Sciatic nerve (tissue), 2 donors: Measurements from ENCODE around the gene GALC. TPM values are rescaled to one million over a fixed set of nuclear protein-coding genes. Genes with fewer than 3 reads are reported as not detected.

Experiments
- ATAC-seq: fragments of 200-7000 bp; cut with Tn5 transposase; one replicate; pipeline ENCODE4 v1.9.1; 2020; ENCODE audit warnings: mild to moderate bottlenecking, moderate library complexity
- DNase-seq: peaks from one replicate; pipeline ENCODE4 v3.0.0-alpha.2; 2020; ENCODE audit warnings: low spot score
- intact Hi-C: fragments of 100-400 bp; cut with DNase I; formaldehyde crosslinking; loops from one replicate; pipeline ENCODE4 v1.14.2; 2022
- total RNA-seq: library from RNA; stranded (reverse); fragmentation: NEBNext Ultra II Directional; extraction: Animal tissue kit (Norgen Biotek cat#: 25700); gene quantifications from one replicate; pipeline ENCODE4 v1.2.1, GENCODE V29; 2021
- donor health status: DM: no; HTN: no; CAD: no.
- donor health status: DM: no; HTN: no; CAD: no.

GALC gene
- total RNA-seq, 1 donor from 2014 or later: 47.8 TPM

- DNase-seq (no peak), ATAC-seq (no peak)
- intact Hi-C loops: no loop called here
These were observed 16.5 kb upstream of the GALC start for GRCh38 chr14:88009486-88009885.

DNA sequence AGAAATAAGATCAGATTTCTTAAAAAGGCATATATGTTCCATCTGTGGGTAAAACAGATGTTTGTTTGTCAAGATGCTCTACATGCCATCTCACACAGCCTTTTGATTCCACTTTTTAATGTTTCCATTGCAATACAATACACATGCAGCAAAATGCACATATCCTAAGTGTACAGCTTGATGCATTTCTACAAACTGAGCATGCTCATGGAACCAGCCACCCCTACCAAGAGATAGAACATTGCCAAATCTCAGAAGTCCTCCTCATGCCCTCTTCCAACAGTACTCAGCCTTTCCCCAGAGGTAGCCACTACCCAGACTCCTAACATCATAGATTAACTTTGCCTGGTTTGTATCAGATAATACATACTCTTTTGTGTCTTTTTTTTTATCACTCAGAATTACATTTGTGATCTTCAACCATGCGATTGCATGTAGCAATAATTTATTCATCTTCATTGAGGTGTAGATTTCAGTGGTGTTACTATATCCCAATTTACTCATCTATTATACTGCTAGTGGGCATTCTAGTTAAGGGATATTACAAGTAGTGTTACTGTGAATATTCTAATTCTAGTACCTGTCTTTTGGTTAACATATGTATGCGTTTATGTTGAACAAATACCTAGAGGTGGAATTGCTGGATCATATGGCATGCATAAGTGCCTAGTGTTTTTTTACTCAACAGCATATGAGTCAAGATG, 15.2 kb upstream of the GALC start:
- no peak for ATAC-seq
- intact Hi-C loops: no loop called here
- DNase-seq: no peak

DNA sequence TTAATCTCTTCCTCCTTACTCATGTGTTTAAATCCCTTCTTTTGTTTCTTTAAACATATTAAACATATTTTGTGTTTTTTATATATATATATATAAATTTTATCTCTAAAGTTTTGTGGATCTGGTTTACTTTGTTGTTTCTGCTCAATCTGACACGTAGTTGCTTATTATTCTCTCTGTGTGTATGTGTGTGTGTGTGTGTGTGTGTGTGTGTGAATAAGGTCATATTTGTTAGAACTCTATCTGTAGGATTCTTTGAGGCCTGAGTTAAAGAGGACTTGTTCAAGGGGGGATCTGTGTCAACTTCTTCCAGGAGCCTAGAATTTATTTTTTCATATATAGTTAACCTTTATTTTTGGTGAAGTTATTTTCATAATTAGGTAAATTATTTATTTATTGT, 14.6 kb upstream of the GALC start:
- intact Hi-C loops: no loop called here
- ATAC-seq: no peak
- DNase-seq: no peak

DNA sequence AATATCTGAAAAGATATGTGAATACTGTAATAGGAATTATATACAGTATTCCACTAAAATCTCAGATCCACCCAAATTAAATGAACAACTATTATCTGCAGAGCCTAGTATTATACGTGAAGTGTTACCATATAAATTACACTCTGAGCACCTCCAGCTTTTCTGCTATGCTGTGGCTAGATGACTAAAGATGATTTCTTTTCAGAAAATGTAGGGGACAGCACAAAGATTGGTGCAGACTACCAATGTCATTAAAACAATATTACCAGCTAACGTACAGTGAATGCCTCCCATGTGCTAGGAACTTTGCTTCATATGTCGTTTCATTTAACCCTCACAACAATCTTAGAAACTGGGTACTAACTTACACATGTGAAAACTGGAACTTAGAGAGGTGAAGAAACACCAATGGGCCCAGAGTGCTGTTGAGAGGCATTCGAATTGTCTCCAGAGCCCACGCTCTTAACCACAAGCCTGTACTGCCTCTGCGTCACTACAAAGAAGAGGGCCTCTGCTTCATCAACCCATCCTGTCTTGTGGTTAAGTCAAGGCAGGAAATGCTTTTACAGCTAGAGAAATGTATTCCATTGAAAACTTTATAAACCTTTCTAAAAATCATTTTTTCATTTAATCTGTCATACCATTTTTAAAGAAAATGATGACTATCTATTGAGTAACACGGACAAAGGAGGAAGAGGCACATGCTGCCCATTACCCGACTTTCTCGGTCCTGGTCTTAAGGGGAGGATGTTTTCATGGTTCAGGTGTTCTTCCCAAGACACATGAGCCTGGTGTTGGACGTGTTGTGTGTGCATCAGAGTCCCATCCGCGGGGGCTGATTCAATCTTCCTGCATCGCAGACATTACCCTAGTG, 13.2 kb upstream of the GALC start:
- intact Hi-C loops: no loop called here
- no peak for DNase-seq
- peak; percentile 78 for ATAC-seq

- intact Hi-C loops: no loop called here
- DNase-seq (no peak), ATAC-seq (peak; percentile 75)
These were observed 12.1 kb upstream of the GALC start, which contains the start of gene GPR65 for GRCh38 chr14:88005050-88005481. GPR65 (plus strand) TSS chr14:88005135; CDS start chr14:88010848, 5,713 bp downstream.

DNA sequence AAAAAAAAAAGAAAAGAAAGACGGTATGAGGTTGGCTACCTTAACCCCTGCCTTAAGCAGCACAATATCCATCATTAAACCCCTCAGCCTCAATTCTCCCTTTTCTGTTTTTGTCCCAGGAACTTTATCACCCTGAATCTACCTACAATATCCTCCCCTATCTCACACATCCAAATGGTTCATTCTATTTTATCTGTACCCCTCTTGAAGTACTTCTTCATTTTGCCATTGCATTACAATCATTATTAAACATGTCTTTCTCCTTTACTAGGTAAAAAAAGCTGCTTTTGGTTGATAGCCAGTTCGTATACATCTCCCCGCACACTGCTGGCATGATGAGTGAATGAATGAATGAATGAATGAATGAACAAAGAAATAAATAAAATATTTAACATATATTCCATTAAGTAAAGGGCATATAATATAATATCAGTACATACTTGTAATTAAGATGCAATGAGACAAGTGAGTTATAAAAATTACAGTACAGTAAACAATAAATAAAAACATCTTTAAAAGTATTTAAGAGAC, 11.6 kb upstream of the GALC start:
- intact Hi-C loops: no loop called here
- DNase-seq (no peak), ATAC-seq (no peak)

GRCh38 chr14:88003425-88003824, 10.4 kb upstream of the GALC start:
- DNase-seq (no peak), ATAC-seq (no peak)
- intact Hi-C loops: no loop called here

GRCh38 chr14:88002421-88003075, 9.6 kb upstream of the GALC start:
- no peak for ATAC-seq
- no peak for DNase-seq
- intact Hi-C loops: no loop called here

DNA sequence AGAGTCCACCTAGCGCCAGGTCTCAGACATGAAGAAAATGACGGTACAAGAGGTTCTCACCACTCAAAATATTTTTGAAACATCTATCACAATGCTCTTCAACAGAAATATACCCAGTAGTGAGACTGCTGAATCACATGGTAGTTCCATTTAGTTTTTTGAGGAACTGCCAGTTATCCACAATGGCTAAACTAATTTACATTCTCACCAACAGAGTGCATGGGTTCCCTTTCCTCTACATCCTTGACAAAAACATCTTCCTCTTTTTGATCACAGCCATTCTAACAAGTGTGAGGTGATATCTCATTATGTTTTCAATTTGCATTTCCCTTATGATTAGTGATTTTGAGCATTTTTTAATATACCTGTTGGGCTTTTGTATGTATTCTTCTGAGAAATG, 6.3 kb upstream of the GALC start:
- intact Hi-C loops: no loop called here
- DNase-seq (no peak), ATAC-seq (peak; percentile 62)

DNA sequence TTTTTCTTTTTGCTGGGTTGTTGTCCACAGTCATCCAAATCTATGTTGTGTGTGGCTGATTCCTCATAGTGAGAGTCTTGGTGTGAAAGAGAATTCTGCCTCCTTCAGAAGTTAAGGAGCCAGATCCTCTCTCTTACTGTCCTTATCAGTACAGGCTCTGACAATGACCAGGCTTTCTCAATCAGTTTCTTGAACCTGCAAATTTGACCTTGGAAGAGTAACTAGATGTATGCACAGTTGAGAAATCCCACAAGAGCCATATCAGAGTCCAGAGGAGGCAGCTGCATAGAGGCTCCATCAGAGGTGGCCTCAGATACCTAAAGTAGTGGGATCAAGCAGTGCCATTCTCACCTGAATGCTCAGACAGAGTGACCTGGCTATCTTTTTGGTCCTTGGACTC, 5.5 kb upstream of the GALC start:
- ATAC-seq (no peak), DNase-seq (no peak)
- intact Hi-C loops: no loop called here

DNA sequence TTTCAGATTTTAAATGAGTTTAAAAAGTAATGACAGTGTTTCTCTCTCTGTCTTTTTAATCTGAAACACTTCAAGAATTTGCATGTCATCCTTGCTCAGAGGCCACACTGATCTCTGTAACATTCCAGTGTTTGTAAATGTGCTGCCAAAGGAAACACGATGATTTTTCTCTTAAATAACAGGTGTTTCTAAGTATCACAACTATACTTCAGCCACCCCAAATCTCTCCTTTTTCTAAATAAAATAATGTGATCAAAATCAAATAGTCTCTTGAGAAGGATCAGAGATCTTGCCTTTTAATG, 3.3 kb upstream of the GALC start:
- intact Hi-C loops: no loop called here
- DNase-seq (no peak), ATAC-seq (no peak)

- ATAC-seq: no peak
- no peak for DNase-seq
- intact Hi-C loops: no loop called here
These were observed 2.7 kb upstream of the GALC start for GRCh38 chr14:87995500-87996290.

GRCh38 chr14:87994974-87995373, 2.0 kb upstream of the GALC start:
- no peak for ATAC-seq
- DNase-seq: no peak
- intact Hi-C loops: no loop called here

DNA sequence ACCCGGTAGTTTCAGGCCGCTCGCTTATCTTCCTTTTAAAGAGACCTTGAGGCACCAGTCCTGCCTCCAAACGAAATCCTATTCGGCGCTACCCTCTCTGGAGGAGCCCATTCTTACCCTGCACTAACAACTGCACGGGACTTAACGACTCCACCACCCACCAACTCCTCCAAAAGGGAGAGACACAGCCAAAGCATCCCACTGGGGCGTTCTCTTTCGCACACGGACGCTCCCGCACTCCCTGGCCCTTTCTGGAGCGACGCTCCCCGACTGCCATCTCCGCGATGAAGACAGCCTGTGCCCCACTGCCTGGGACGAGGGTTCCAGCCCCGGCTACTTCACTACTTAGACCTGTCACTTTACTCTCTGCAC, 650 bp downstream of the GALC start:
- ATAC-seq (peak; percentile 38), DNase-seq (no peak)
- intact Hi-C loops: no loop called here

- no peak for DNase-seq
- no peak for ATAC-seq
- intact Hi-C loops: no loop called here
These were observed 2.3 kb downstream of the GALC start for GRCh38 chr14:87990682-87991081.

DNA sequence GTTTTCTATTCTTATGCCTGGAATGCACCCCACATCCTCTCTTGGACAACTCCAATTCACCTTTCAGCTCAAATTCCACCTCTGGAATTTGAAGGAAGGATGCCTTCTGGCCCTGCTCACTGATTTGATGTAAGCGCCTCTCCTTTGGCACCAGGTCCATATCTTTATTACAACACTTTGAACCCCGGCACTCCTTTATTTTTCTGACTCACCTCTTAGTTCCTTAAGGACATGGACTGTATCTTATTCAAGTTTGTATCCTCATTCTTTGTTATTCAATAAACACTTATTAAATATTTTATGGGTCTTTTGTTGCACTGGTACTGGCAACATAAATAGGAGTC, 3.1 kb downstream of the GALC start:
- DNase-seq (no peak), ATAC-seq (no peak)
- intact Hi-C loops: no loop called here

- ATAC-seq (no peak), DNase-seq (no peak)
- intact Hi-C loops: no loop called here
These were observed 3.6 kb downstream of the GALC start for GRCh38 chr14:87989221-87989955.

GRCh38 chr14:87979689-87980088, 13.3 kb downstream of the GALC start:
- intact Hi-C loops: no loop called here
- DNase-seq (no peak), ATAC-seq (no peak)

- intact Hi-C loops: no loop called here
- DNase-seq: no peak
- ATAC-seq: no peak
These were observed 17.3 kb downstream of the GALC start for GRCh38 chr14:87975636-87976035.
